Body of pancreas (tissue), 4 donors: ENCODE measurements around the gene GPR176.

Experiments used
- POLR2A ChIP-seq, 3 donors: fragments of 450-650 bp; IDR thresholded peaks; one replicate each; pipeline ENCODE4 v1.6.1; 2016; ENCODE audit warnings: antibody characterized with exemption in 3 of 3, mild to moderate bottlenecking in 2 of 3
- TF ChIP-seq, protein P1 (sequence below), 7 experiments: fragments of 450-650 bp in 4 of 7; fragments of 200-600 bp in 3 of 7; sonication (generic) in 3 of 7; IDR thresholded peaks; one replicate each; pipeline ENCODE4 v1.5.1; 2016 to 2019; ENCODE audit warnings: antibody characterized with exemption in 7 of 7

DNA sequence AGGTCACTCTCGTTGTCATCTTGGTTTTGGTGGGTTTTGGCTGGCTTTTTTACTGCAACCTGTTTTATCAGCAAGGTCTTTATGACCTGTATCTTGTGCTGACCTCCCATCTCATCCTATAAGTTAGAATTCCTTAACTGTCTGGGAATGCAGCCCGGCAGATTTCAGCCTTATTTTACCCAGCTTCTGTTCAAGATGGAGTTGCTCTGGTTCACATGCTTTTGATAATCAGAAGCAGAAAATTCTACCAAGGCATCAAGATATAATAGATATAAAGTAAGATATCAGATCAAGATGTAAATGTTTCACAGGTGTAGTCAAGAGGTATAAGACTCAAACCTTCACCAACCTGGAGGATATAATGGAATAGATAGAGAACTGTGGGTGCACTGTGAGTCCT is 16.0 kb downstream of the GPR176 start:
- TF ChIP-seq, protein P1, sequence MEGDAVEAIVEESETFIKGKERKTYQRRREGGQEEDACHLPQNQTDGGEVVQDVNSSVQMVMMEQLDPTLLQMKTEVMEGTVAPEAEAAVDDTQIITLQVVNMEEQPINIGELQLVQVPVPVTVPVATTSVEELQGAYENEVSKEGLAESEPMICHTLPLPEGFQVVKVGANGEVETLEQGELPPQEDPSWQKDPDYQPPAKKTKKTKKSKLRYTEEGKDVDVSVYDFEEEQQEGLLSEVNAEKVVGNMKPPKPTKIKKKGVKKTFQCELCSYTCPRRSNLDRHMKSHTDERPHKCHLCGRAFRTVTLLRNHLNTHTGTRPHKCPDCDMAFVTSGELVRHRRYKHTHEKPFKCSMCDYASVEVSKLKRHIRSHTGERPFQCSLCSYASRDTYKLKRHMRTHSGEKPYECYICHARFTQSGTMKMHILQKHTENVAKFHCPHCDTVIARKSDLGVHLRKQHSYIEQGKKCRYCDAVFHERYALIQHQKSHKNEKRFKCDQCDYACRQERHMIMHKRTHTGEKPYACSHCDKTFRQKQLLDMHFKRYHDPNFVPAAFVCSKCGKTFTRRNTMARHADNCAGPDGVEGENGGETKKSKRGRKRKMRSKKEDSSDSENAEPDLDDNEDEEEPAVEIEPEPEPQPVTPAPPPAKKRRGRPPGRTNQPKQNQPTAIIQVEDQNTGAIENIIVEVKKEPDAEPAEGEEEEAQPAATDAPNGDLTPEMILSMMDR (IDR thresholded peaks at IDR 0.05): no peak
- TF ChIP-seq POLR2A (IDR thresholded peaks at IDR 0.05): no peak
